ENCODE results near the gene AGBL3. TPM values are rescaled to one million over a fixed set of nuclear protein-coding genes. Genes with fewer than 3 reads are reported as not detected.
"Not testable (repeated sequence)": the region's sequence is repeated elsewhere in the genome, so short reads cannot be mapped to it uniquely, and the experiment has no call there.

AGBL3 gene
- total RNA-seq, 1 donor from 2014 or later, result 4.2 TPM

DNA sequence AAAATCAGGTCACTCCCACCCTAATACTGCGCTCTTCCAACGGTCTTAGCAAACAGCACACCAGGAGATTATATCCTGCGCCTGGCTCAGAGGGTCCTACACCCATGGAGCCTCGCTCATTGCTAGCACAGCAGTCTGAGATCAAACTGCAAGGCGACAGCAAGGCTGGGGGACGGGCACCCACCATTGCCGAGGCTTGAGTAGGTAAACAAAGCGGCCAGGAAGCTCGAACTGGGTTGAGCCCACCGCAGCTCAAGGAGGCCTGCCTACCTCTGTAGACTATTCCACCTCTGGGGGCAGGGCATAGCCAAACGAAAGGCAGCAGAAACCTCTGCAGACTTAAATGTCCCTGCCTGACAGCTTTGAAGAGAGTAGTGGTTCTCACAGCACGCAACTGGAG, 80.7 kb downstream of the AGBL3 start:
- H3K27me3 ChIP-seq (ENCODE audit: control insufficient read depth in 3 of 3, insufficient read depth in 3 of 3, low read length in 3 of 3); H3K9me3 ChIP-seq (ENCODE audit: control insufficient read depth in 3 of 3, low read length in 3 of 3); H3K36me3 ChIP-seq (ENCODE audit: control insufficient read depth in 3 of 3, insufficient read depth in 3 of 3, low read length in 3 of 3); H3K4me3 ChIP-seq (ENCODE audit: low read length in 3 of 3); H3K4me1 ChIP-seq (ENCODE audit: control insufficient read depth in 3 of 3, insufficient read depth in 3 of 3, low read length in 3 of 3); H3K9ac ChIP-seq (ENCODE audit: low read depth in 1 of 3, low read length in 3 of 3); H3K27ac ChIP-seq (ENCODE audit: low read depth, low read length): not testable (repeated sequence)

GRCh38 chr7:135074096-135074495, 87.8 kb downstream of the AGBL3 start:
- Histone ChIP-seq H3K9ac (ENCODE audit: low read depth in 1 of 3, low read length in 3 of 3) (no peak overlapping the region), H3K36me3 (ENCODE audit: control insufficient read depth in 3 of 3, insufficient read depth in 3 of 3, low read length in 3 of 3) (no peaks in the 10 kb centered on the region), H3K4me3 (ENCODE audit: low read length in 3 of 3) (no peak overlapping the region), H3K9me3 (ENCODE audit: control insufficient read depth in 3 of 3, low read length in 3 of 3) (no peaks in the 10 kb centered on the region), H3K4me1 (ENCODE audit: control insufficient read depth in 3 of 3, insufficient read depth in 3 of 3, low read length in 3 of 3) (no peaks in the 10 kb centered on the region), H3K27ac (ENCODE audit: low read depth, low read length) (no peak overlapping the region), H3K27me3 (ENCODE audit: control insufficient read depth in 3 of 3, insufficient read depth in 3 of 3, low read length in 3 of 3) (no peaks in the 10 kb centered on the region)

GRCh38 chr7:135074531-135074930, 88.2 kb downstream of the AGBL3 start:
- Histone ChIP-seq H3K9me3 (ENCODE audit: control insufficient read depth in 3 of 3, low read length in 3 of 3) (no peaks in the 10 kb centered on the region), H3K36me3 (ENCODE audit: control insufficient read depth in 3 of 3, insufficient read depth in 3 of 3, low read length in 3 of 3) (no peaks in the 10 kb centered on the region), H3K27me3 (ENCODE audit: control insufficient read depth in 3 of 3, insufficient read depth in 3 of 3, low read length in 3 of 3) (no peaks in the 10 kb centered on the region), H3K27ac (ENCODE audit: low read depth, low read length) (no peak overlapping the region), H3K9ac (ENCODE audit: low read depth in 1 of 3, low read length in 3 of 3) (no peak overlapping the region), H3K4me1 (ENCODE audit: control insufficient read depth in 3 of 3, insufficient read depth in 3 of 3, low read length in 3 of 3) (no peaks in the 10 kb centered on the region), H3K4me3 (ENCODE audit: low read length in 3 of 3) (no peak overlapping the region)

- no peaks in the 10 kb centered on the region for H3K4me1 ChIP-seq (ENCODE audit: control insufficient read depth in 3 of 3, insufficient read depth in 3 of 3, low read length in 3 of 3)
- no peak overlapping the region for H3K9ac ChIP-seq (ENCODE audit: low read depth in 1 of 3, low read length in 3 of 3)
- H3K36me3 ChIP-seq (ENCODE audit: control insufficient read depth in 3 of 3, insufficient read depth in 3 of 3, low read length in 3 of 3), result no peaks in the 10 kb centered on the region
- no peak overlapping the region for H3K4me3 ChIP-seq (ENCODE audit: low read length in 3 of 3)
- no peaks in the 10 kb centered on the region for H3K9me3 ChIP-seq (ENCODE audit: control insufficient read depth in 3 of 3, low read length in 3 of 3)
- H3K27me3 ChIP-seq (ENCODE audit: control insufficient read depth in 3 of 3, insufficient read depth in 3 of 3, low read length in 3 of 3), result no peaks in the 10 kb centered on the region
- H3K27ac ChIP-seq (ENCODE audit: low read depth, low read length), result no peak overlapping the region
These were observed 89.4 kb downstream of the AGBL3 start for GRCh38 chr7:135075716-135076115.

- H3K27me3 ChIP-seq (ENCODE audit: control insufficient read depth in 3 of 3, insufficient read depth in 3 of 3, low read length in 3 of 3), result no peaks in the 10 kb centered on the region
- H3K4me3 ChIP-seq (ENCODE audit: low read length in 3 of 3), result no peak overlapping the region
- H3K4me1 ChIP-seq (ENCODE audit: control insufficient read depth in 3 of 3, insufficient read depth in 3 of 3, low read length in 3 of 3), result no peaks in the 10 kb centered on the region
- H3K36me3 ChIP-seq (ENCODE audit: control insufficient read depth in 3 of 3, insufficient read depth in 3 of 3, low read length in 3 of 3), result no peaks in the 10 kb centered on the region
- no peak overlapping the region for H3K9ac ChIP-seq (ENCODE audit: low read depth in 1 of 3, low read length in 3 of 3)
- no peaks in the 10 kb centered on the region for H3K9me3 ChIP-seq (ENCODE audit: control insufficient read depth in 3 of 3, low read length in 3 of 3)
- H3K27ac ChIP-seq (ENCODE audit: low read depth, low read length), result no peak overlapping the region
These were observed 90.6 kb downstream of the AGBL3 start for GRCh38 chr7:135076882-135077281.

GRCh38 chr7:135077642-135078041, 91.3 kb downstream of the AGBL3 start:
- Histone ChIP-seq H3K27me3 (ENCODE audit: control insufficient read depth in 3 of 3, insufficient read depth in 3 of 3, low read length in 3 of 3) (no peaks in the 10 kb centered on the region), H3K4me3 (ENCODE audit: low read length in 3 of 3) (no peak overlapping the region), H3K9ac (ENCODE audit: low read depth in 1 of 3, low read length in 3 of 3) (no peak overlapping the region), H3K4me1 (ENCODE audit: control insufficient read depth in 3 of 3, insufficient read depth in 3 of 3, low read length in 3 of 3) (no peaks in the 10 kb centered on the region), H3K36me3 (ENCODE audit: control insufficient read depth in 3 of 3, insufficient read depth in 3 of 3, low read length in 3 of 3) (no peaks in the 10 kb centered on the region), H3K27ac (ENCODE audit: low read depth, low read length) (no peak overlapping the region), H3K9me3 (ENCODE audit: control insufficient read depth in 3 of 3, low read length in 3 of 3) (no peaks in the 10 kb centered on the region)

- H3K27ac ChIP-seq (ENCODE audit: low read depth, low read length), result no peak overlapping the region
- H3K36me3 ChIP-seq (ENCODE audit: control insufficient read depth in 3 of 3, insufficient read depth in 3 of 3, low read length in 3 of 3), result no peaks in the 10 kb centered on the region
- H3K9me3 ChIP-seq (ENCODE audit: control insufficient read depth in 3 of 3, low read length in 3 of 3), result no peaks in the 10 kb centered on the region
- no peak overlapping the region for H3K9ac ChIP-seq (ENCODE audit: low read depth in 1 of 3, low read length in 3 of 3)
- no peaks in the 10 kb centered on the region for H3K4me1 ChIP-seq (ENCODE audit: control insufficient read depth in 3 of 3, insufficient read depth in 3 of 3, low read length in 3 of 3)
- H3K4me3 ChIP-seq (ENCODE audit: low read length in 3 of 3), result no peak overlapping the region
- no peaks in the 10 kb centered on the region for H3K27me3 ChIP-seq (ENCODE audit: control insufficient read depth in 3 of 3, insufficient read depth in 3 of 3, low read length in 3 of 3)
These were observed 91.7 kb downstream of the AGBL3 start for GRCh38 chr7:135078051-135078450.

DNA sequence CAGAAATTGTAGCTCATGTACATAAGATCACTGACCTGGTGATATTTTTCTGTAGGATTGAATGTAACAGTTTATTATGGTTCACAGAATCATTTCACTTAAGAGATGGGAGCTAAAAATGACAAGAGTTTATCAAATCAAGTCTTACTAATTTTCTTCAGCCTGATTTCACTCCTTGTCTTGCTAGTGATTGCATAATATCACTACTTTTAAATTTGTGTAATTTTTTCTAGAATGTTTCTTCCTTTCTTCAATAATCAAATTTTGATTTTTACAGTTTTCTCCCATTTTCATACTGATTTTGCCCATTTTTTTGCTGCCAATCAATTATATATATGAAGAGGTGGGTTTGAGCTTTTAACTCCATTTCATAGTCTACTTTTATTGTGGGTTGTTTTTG, 92.8 kb downstream of the AGBL3 start:
- Histone ChIP-seq H3K27me3 (ENCODE audit: control insufficient read depth in 3 of 3, insufficient read depth in 3 of 3, low read length in 3 of 3) (no peaks in the 10 kb centered on the region), H3K4me3 (ENCODE audit: low read length in 3 of 3) (no peak overlapping the region), H3K4me1 (ENCODE audit: control insufficient read depth in 3 of 3, insufficient read depth in 3 of 3, low read length in 3 of 3) (no peaks in the 10 kb centered on the region), H3K27ac (ENCODE audit: low read depth, low read length) (no peak overlapping the region), H3K9ac (ENCODE audit: low read depth in 1 of 3, low read length in 3 of 3) (no peak overlapping the region), H3K9me3 (ENCODE audit: control insufficient read depth in 3 of 3, low read length in 3 of 3) (no peaks in the 10 kb centered on the region), H3K36me3 (ENCODE audit: control insufficient read depth in 3 of 3, insufficient read depth in 3 of 3, low read length in 3 of 3) (no peaks in the 10 kb centered on the region)

DNA sequence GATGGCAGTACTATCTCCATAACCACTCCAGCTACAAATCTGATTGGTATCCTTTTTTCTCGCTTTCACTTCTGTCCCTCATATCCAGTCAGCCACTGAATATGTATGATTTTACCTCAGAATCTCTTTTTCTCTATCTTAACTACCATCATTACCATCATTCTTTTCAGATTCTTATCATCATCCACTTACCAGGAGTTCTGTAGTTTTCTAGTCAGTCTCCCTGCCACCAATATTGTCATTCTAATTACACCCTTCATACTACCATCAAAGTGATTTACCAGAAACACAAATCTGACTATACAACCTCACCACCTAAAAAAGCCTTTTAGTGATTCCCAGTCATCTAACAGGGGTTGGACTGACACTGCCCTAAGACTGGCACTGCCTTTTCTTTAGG, 96.7 kb downstream of the AGBL3 start:
- Histone ChIP-seq H3K36me3 (ENCODE audit: control insufficient read depth in 3 of 3, insufficient read depth in 3 of 3, low read length in 3 of 3) (no peaks in the 10 kb centered on the region), H3K4me3 (ENCODE audit: low read length in 3 of 3) (no peak overlapping the region), H3K9me3 (ENCODE audit: control insufficient read depth in 3 of 3, low read length in 3 of 3) (no peaks in the 10 kb centered on the region), H3K4me1 (ENCODE audit: control insufficient read depth in 3 of 3, insufficient read depth in 3 of 3, low read length in 3 of 3) (no peaks in the 10 kb centered on the region), H3K27me3 (ENCODE audit: control insufficient read depth in 3 of 3, insufficient read depth in 3 of 3, low read length in 3 of 3) (no peaks in the 10 kb centered on the region), H3K27ac (ENCODE audit: low read depth, low read length) (no peak overlapping the region), H3K9ac (ENCODE audit: low read depth in 1 of 3, low read length in 3 of 3) (no peak overlapping the region)

DNA sequence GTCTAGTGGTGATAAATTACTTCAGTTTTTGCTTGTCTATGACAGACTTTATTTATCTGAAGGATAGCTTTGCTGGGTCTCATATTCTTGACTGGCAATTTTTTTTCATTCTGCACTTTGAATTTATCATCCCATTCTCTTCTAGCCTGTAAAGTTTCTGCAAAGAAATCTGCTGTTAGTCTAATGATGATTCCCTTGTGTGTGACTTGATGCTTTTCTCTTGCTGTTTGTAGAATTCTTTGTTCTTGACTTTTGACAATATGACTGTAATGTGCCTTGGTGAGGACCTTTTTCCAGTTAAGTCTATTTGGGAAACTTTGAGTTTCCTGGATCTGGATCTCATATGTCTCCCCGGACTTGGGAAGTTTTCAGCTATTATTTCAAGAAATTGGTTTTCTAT, 102.3 kb downstream of the AGBL3 start:
- Histone ChIP-seq H3K9me3 (ENCODE audit: control insufficient read depth in 3 of 3, low read length in 3 of 3) (no peaks in the 10 kb centered on the region), H3K4me1 (ENCODE audit: control insufficient read depth in 3 of 3, insufficient read depth in 3 of 3, low read length in 3 of 3) (no peaks in the 10 kb centered on the region), H3K27me3 (ENCODE audit: control insufficient read depth in 3 of 3, insufficient read depth in 3 of 3, low read length in 3 of 3) (no peaks in the 10 kb centered on the region), H3K27ac (ENCODE audit: low read depth, low read length) (no peak overlapping the region), H3K4me3 (ENCODE audit: low read length in 3 of 3) (no peak overlapping the region), H3K36me3 (ENCODE audit: control insufficient read depth in 3 of 3, insufficient read depth in 3 of 3, low read length in 3 of 3) (peaks cover 0 to 3% (median 2%) of the 10 kb centered on the region in 3 donors), H3K9ac (ENCODE audit: low read depth in 1 of 3, low read length in 3 of 3) (no peak overlapping the region)

DNA sequence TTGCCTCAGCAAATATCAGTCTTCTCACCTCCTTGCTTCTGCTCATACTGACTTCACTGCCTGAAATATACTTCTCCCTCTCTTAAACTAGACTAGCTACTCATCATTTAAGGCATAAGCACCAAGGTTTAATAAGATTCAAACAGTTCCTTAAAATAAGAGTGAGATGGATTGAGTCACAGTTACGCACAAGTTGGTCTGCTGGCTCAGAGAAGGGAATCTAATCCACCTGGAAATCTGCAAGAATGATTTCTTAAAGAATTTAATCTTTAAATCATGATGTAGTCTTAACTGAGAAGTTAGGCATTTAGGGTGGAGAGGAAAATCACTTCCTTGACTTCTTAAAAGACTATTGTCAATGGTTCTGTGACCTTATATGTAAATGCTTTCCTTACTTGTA, 105.4 kb downstream of the AGBL3 start:
- H3K36me3 ChIP-seq (ENCODE audit: control insufficient read depth in 3 of 3, insufficient read depth in 3 of 3, low read length in 3 of 3), result peaks cover 0 to 3% (median 2%) of the 10 kb centered on the region in 3 donors
- H3K9ac ChIP-seq (ENCODE audit: low read depth in 1 of 3, low read length in 3 of 3), result no peak overlapping the region
- H3K4me3 ChIP-seq (ENCODE audit: low read length in 3 of 3), result no peak overlapping the region
- no peak overlapping the region for H3K27ac ChIP-seq (ENCODE audit: low read depth, low read length)
- H3K4me1 ChIP-seq (ENCODE audit: control insufficient read depth in 3 of 3, insufficient read depth in 3 of 3, low read length in 3 of 3), result no peaks in the 10 kb centered on the region
- no peaks in the 10 kb centered on the region for H3K27me3 ChIP-seq (ENCODE audit: control insufficient read depth in 3 of 3, insufficient read depth in 3 of 3, low read length in 3 of 3)
- no peaks in the 10 kb centered on the region for H3K9me3 ChIP-seq (ENCODE audit: control insufficient read depth in 3 of 3, low read length in 3 of 3)
